RKO (cell line): ENCODE measurements around the gene NLRP11.
A peak's percentile ranks its signal among the peaks of the same experiment; 100 is the strongest.

Experiments
- DNase-seq: peaks from one replicate; pipeline ENCODE4 v3.0.0-alpha.2; 2016; ENCODE audit warnings: low spot score

The NLRP11 gene

GRCh38 chr19:55831846-55832245, at the start of gene NLRP11:
TSS of gene NLRP11 (minus strand) at chr19:55831999. CDS start at chr19:55818174, 13,825 bp downstream.
- DNase-seq = no peak

- DNase-seq = no peak
Observed at GRCh38 chr19:55877211-55877610, 45.4 kb upstream of the NLRP11 start.

- no peak for DNase-seq
Observed at GRCh38 chr19:55870736-55871135, 38.9 kb upstream of the NLRP11 start.

GRCh38 chr19:55867101-55867500, 35.3 kb upstream of the NLRP11 start:
- DNase-seq = no peak

- DNase-seq = no peak
Observed at GRCh38 chr19:55866521-55866920, 34.7 kb upstream of the NLRP11 start.

- DNase-seq = no peak
Observed at GRCh38 chr19:55858969-55859368, 27.2 kb upstream of the NLRP11 start.

GRCh38 chr19:55858401-55858800, 26.6 kb upstream of the NLRP11 start:
- DNase-seq = no peak

- DNase-seq = no peak
Observed at GRCh38 chr19:55857974-55858373, 26.2 kb upstream of the NLRP11 start.

GRCh38 chr19:55857149-55857548, 25.4 kb upstream of the NLRP11 start:
- DNase-seq = no peak

- DNase-seq = no peak
Observed at GRCh38 chr19:55855160-55855559, 23.4 kb upstream of the NLRP11 start.

- DNase-seq = no peak
Observed at GRCh38 chr19:55838906-55839305, 7.1 kb upstream of the NLRP11 start.

GRCh38 chr19:55838251-55838650, 6.5 kb upstream of the NLRP11 start:
- no peak for DNase-seq

GRCh38 chr19:55836340-55836739, 4.5 kb upstream of the NLRP11 start, which contains the start of gene NLRP4:
TSS of gene NLRP4 (plus strand) at chr19:55836540. CDS start at chr19:55852081, 15,541 bp downstream.
- DNase-seq = no peak

GRCh38 chr19:55832676-55833075, 877 bp upstream of the NLRP11 start:
- DNase-seq = no peak

GRCh38 chr19:55830656-55831055, 1.1 kb downstream of the NLRP11 start:
- no peak for DNase-seq

GRCh38 chr19:55820037-55820436, 11.8 kb downstream of the NLRP11 start:
- no peak for DNase-seq

- no peak for DNase-seq
Observed at GRCh38 chr19:55813906-55814305, 17.9 kb downstream of the NLRP11 start.

GRCh38 chr19:55812449-55812848, 19.4 kb downstream of the NLRP11 start:
- no peak for DNase-seq

GRCh38 chr19:55811340-55811739, 20.5 kb downstream of the NLRP11 start:
- DNase-seq = no peak

- peak; percentile 96 for DNase-seq
Observed at GRCh38 chr19:55809381-55810058, 22.3 kb downstream of the NLRP11 start.

GRCh38 chr19:55802281-55802680, 29.5 kb downstream of the NLRP11 start:
- no peak for DNase-seq

GRCh38 chr19:55801416-55801815, 30.4 kb downstream of the NLRP11 start:
- no peak for DNase-seq

GRCh38 chr19:55795021-55795420, 36.8 kb downstream of the NLRP11 start:
- no peak for DNase-seq

- DNase-seq = no peak
Observed at GRCh38 chr19:55781112-55781511, 50.7 kb downstream of the NLRP11 start.
